CD4-positive, alpha-beta T cell treated with Interferon gamma for 1 hour (primary cell): Measurements from ENCODE around the gene CACNA1G.

ENCODE experiments used
- DNase-seq: peaks from one replicate; pipeline ENCODE4 v3.0.0-alpha.2; 2020

CACNA1G gene

GRCh38 chr17:50534222-50534978 lies 26.1 kb upstream of the CACNA1G start:
- DNase-seq = no peak

- DNase-seq = no peak
Observed at GRCh38 chr17:50534979-50535326, 25.6 kb upstream of the CACNA1G start.

GRCh38 chr17:50535407-50535806 lies 25.1 kb upstream of the CACNA1G start:
- DNase-seq = no peak

- no peak for DNase-seq
Observed at GRCh38 chr17:50536683-50537646, 23.6 kb upstream of the CACNA1G start.

- no peak for DNase-seq
Observed at GRCh38 chr17:50537721-50538548, 22.6 kb upstream of the CACNA1G start.

- no peak for DNase-seq
Observed at GRCh38 chr17:50538549-50539410, 21.7 kb upstream of the CACNA1G start.

- no peak for DNase-seq
Observed at GRCh38 chr17:50539762-50540559, 20.6 kb upstream of the CACNA1G start.

- DNase-seq = no peak
Observed at GRCh38 chr17:50540560-50541401, 19.7 kb upstream of the CACNA1G start.

- no peak for DNase-seq
Observed at GRCh38 chr17:50541402-50541715, 19.2 kb upstream of the CACNA1G start.

- DNase-seq = peak; percentile 79
Observed at GRCh38 chr17:50541716-50542688, 18.5 kb upstream of the CACNA1G start.

GRCh38 chr17:50542795-50543774 lies 17.4 kb upstream of the CACNA1G start:
- DNase-seq = no peak

- no peak for DNase-seq
Observed at GRCh38 chr17:50544516-50544915, 16.0 kb upstream of the CACNA1G start.

GRCh38 chr17:50545311-50545710 lies 15.2 kb upstream of the CACNA1G start:
- no peak for DNase-seq

GRCh38 chr17:50546701-50547034 lies 13.8 kb upstream of the CACNA1G start:
- no peak for DNase-seq

GRCh38 chr17:50547035-50547735 lies 13.3 kb upstream of the CACNA1G start, which contains the start of gene SPATA20:
SPATA20 (plus strand) TSS chr17:50547174; CDS start chr17:50547209, 35 bp downstream.
- peak; percentile 88 for DNase-seq

- no peak for DNase-seq
Observed at GRCh38 chr17:50547736-50548083, 12.8 kb upstream of the CACNA1G start.

GRCh38 chr17:50548831-50549230 lies 11.7 kb upstream of the CACNA1G start:
- no peak for DNase-seq
